ENCODE results near the gene EFNA1. TPM values are rescaled to one million over a fixed set of nuclear protein-coding genes. Genes with fewer than 3 reads are reported as not detected.

Gene EFNA1
- total RNA-seq, 1 donor from 2014 or later: 41.5 TPM

DNA sequence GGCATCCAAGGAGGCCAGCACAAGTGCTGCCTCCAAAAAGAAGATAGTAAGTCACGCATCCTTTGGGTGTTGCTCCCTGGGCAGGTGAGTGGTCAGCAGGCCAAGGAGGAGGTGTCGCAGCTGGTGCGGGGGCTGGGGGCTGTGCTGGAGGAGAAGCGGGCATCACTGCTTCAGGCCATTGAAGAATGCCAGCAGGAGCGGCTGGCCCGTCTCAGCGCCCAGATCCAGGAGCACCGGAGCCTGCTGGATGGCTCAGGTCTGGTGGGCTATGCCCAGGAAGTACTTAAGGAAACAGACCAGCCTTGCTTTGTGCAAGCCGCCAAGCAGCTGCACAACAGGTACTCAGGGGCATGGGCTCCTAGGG, 50.2 kb downstream of the EFNA1 start:
- intact Hi-C loops (cut with DNase I): no loop called here
- ATAC-seq (ENCODE audit: poor library complexity) (no peak), DNase-seq (no peak)

DNA sequence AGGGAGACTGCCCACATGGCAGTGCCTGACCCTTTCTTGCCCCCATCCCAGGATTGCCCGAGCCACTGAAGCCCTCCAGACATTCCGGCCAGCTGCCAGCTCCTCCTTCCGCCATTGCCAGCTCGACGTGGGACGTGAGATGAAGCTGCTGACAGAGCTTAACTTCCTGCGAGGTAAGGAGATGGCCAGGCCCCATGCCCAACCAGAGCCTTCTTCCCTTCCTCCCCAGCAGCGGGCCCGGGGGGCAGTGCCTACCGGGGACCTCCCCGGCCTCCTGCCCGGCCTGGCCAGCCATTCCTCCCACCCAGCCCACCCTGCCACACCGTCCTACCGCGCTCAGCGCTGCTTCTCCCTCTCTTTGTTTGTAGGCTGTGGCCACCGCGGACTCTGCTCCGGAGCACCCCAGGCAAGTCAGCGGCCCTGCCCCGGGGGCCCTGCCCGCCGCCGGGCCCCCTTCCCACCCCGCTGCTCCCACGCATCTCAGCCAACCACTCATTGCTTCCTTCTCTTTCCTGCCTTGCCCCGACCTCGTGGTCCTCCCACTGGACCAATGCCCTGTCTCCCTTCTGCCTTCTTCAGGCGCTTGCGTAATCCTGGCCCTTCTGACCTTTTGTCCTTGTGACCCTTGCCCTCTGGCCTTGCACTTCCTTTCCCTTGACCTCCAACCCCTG, 50.9 kb downstream of the EFNA1 start:
- DNase-seq (no peak), ATAC-seq (ENCODE audit: poor library complexity) (no peak)
- intact Hi-C loops (cut with DNase I): no loop called here

DNA sequence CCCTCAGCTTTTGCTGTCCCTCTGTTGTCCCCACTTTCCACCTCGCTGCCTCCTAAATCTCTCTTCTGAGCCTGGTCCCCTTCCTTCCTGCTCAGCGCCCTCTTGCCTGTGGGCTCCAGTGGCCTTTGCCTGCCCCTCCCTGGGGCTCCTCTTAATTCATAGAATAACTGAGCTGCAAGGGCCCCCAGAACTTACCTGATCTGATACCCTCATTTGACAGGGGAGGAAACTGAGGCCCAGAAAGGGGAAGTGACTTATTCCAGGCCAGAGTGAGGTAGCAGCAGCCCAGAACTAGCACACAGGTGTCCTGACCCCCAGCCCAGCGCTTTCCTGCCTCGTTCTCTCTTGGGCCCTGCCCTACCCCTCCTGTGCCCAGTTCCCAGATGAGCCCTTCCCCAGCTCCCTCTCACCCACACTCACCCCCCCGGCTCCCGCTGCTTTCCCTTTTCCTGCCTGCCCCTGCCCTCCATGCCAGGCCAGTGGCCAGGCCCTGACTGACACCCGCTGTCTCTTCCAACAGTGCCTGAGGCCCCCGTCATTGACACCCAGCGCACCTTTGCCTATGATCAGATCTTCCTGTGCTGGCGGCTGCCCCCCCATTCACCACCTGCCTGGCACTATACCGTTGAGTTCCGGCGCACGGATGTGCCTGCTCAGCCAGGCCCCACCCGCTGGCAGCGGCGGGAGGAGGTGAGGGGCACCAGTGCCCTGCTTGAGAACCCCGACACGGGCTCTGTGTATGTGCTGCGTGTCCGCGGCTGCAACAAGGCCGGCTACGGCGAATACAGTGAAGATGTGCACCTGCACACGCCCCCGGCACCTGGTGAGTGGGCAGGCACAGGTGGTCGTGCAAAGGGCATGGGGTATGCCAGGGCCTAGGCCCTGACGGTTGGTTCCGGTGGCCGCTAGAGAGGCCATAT, 51.7 kb downstream of the EFNA1 start:
- intact Hi-C loops (cut with DNase I): no loop called here
- no peak for ATAC-seq (ENCODE audit: poor library complexity)
- DNase-seq: no peak

DNA sequence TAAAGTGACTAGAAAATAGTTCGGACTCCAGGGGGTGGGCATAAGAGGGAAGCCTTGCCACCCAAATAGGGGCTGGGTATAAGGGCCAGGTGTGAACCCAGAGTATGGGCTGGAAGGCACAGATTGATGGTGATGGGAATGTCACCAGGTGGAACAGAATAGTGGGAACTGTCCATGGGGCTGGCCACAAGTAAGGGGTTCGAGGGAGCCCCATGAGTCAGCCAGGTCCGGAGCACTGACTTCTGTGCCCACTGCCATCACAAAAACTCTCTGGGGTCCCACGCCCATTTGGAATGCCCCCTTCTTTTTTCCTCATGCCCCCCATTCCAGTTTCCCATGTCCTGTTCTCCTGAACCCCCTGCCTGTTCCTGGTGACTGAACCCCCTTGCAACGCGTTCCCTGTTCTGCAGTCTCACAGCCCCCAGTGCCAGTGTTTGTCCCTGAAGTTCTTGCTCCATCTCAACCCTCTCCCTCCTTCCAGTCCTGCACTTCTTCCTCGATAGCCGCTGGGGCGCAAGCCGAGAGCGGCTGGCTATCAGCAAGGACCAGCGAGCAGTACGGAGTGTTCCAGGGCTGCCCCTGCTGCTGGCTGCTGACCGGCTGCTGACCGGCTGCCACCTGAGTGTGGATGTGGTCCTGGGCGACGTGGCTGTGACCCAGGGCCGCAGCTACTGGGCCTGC, 53.8 kb downstream of the EFNA1 start:
- DNase-seq (peak; percentile 29), ATAC-seq (ENCODE audit: poor library complexity) (no peak)
- intact Hi-C loops (cut with DNase I): no loop called here

DNA sequence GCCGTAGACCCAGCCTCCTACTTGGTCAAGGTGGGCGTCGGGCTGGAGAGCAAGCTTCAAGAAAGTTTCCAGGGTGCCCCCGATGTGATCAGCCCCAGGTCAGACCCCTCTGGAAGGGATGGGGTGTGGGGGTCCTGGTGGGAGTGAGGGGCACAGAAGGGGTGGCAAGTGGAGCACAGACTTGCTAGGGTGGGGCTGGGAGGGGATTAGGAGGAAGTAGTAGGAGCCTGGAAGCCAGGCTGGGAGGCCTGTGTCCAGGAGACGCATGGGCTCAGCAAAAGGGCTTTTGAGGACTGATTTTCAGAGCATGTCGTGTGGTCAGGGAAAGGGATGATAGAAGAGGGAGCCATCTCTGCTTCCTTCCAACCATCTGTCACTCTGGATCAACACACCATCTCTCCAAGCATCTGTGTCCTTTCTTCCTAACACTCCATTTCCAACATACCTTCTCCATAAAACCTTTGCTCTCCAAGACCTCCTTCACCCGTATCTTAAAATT, 54.4 kb downstream of the EFNA1 start:
- intact Hi-C loops (cut with DNase I): no loop called here
- no peak for DNase-seq
- ATAC-seq (ENCODE audit: poor library complexity): no peak

DNA sequence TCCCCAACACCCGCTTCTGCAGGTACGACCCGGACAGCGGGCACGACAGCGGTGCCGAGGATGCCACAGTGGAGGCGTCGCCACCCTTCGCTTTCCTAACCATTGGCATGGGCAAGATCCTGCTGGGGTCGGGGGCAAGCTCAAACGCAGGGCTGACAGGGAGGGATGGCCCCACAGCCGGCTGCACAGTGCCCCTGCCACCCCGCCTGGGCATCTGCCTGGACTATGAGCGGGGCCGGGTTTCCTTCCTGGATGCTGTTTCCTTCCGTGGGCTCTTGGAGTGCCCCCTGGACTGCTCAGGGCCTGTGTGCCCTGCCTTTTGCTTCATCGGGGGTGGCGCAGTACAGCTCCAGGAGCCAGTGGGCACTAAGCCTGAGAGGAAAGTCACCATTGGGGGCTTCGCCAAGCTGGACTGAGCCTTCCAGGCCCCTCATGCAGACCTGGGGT, 56.1 kb downstream of the EFNA1 start:
- DNase-seq (peak; percentile 39), ATAC-seq (ENCODE audit: poor library complexity) (no peak)
- intact Hi-C loops (cut with DNase I): no loop called here

DNA sequence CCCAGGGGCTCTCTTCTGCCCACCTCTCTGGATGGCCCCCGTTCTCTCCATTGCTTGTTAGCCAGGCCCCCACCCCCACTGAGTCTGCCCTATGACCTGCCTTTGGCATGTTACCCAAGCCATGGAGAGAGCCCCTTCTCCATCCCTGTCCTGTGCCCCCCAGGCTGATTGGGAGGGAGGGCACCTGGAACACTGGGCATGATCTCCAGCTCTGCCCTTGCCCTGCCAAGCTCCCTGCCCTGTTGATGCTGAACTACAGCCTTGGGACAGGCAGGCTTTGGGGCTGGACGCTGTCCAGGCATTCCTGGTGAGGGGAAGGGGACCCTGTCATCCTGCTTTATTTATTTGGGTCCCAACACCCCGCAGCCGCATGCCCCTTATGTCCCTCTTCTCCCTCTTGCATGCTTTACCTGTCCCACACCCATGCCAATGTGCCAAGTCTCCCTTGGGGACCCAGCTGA, 56.7 kb downstream of the EFNA1 start:
- intact Hi-C loops (cut with DNase I): no loop called here
- no peak for ATAC-seq (ENCODE audit: poor library complexity)
- no peak for DNase-seq

Other genes starting within 250 kb of the EFNA1 start
- 65.7 TPM for gene PMVK, start 191.2 kb upstream of the EFNA1 start, total RNA-seq
- 49.2 TPM for gene PBXIP1, start 171.8 kb upstream of the EFNA1 start, total RNA-seq
- gene PYGO2, start 166.1 kb upstream of the EFNA1 start, total RNA-seq: 13.2 TPM
- gene SHC1, start 157.1 kb upstream of the EFNA1 start, total RNA-seq: 52.7 TPM
- gene CKS1B, start 153.2 kb upstream of the EFNA1 start, total RNA-seq: 15.5 TPM
- gene FLAD1, start 144.5 kb upstream of the EFNA1 start, total RNA-seq: 34.7 TPM
- not detected for gene LENEP, start 134.3 kb upstream of the EFNA1 start, total RNA-seq
- gene ZBTB7B, start 125.1 kb upstream of the EFNA1 start, total RNA-seq: 44.1 TPM
- gene DCST2, start 94.1 kb upstream of the EFNA1 start, total RNA-seq: 0.16 TPM
- not detected for gene DCST1, start 94.1 kb upstream of the EFNA1 start, total RNA-seq
- gene ADAM15, start 76.6 kb upstream of the EFNA1 start, total RNA-seq: 77.6 TPM
- gene EFNA4, start 64.1 kb upstream of the EFNA1 start, total RNA-seq: 2.6 TPM
- gene EFNA3, start 49.0 kb upstream of the EFNA1 start, total RNA-seq: 0.75 TPM
- 7.1 TPM for gene SLC50A1, start 8.0 kb downstream of the EFNA1 start, total RNA-seq
- 49.4 TPM for gene DPM3, start 12.7 kb downstream of the EFNA1 start, total RNA-seq
- gene KRTCAP2, start 45.4 kb downstream of the EFNA1 start, total RNA-seq: 121 TPM
- 0.08 TPM for gene TRIM46, start 46.0 kb downstream of the EFNA1 start, total RNA-seq
- 5.8 TPM for gene THBS3, start 80.0 kb downstream of the EFNA1 start, total RNA-seq
- 16.4 TPM for gene MTX1, start 80.8 kb downstream of the EFNA1 start, total RNA-seq
- 13.8 TPM for gene ENTREP3, start 127.6 kb downstream of the EFNA1 start, total RNA-seq
- gene SCAMP3, start 134.5 kb downstream of the EFNA1 start, total RNA-seq: 56.8 TPM
- 18.5 TPM for gene CLK2, start 145.6 kb downstream of the EFNA1 start, total RNA-seq
- 1.4 TPM for gene HCN3, start 149.6 kb downstream of the EFNA1 start, total RNA-seq
- not detected for gene PKLR, start 173.6 kb downstream of the EFNA1 start, total RNA-seq
- 71.2 TPM for gene FDPS, start 181.0 kb downstream of the EFNA1 start, total RNA-seq
- 19.9 TPM for gene RUSC1, start 193.0 kb downstream of the EFNA1 start, total RNA-seq

Measured in Right ventricle myocardium superior (tissue), 1 donor.